ES-I3 (cell line): ENCODE measurements around the gene HOXD4.

Experiments
- H3K36me3 ChIP-seq: 2 replicates; pipeline ENCODE4 v1.6.1; 2013; ENCODE audit warnings: mild to moderate bottlenecking, low read length, control low read depth, moderate library complexity; ENCODE audit not compliant: insufficient read depth
- H3K4me1 ChIP-seq: 2 replicates; pipeline ENCODE4 v1.6.1; 2013; ENCODE audit warnings: mild to moderate bottlenecking, control low read depth, low read length; ENCODE audit not compliant: insufficient read depth
- H3K9ac ChIP-seq: 2 replicates; pipeline ENCODE4 v1.6.1; 2013; ENCODE audit warnings: low read depth, mild to moderate bottlenecking, low read length, moderate library complexity
- H3K9me3 ChIP-seq: 2 replicates; pipeline ENCODE4 v1.6.1; 2013; ENCODE audit warnings: mild to moderate bottlenecking, low read length, moderate library complexity; ENCODE audit not compliant: control insufficient read depth, insufficient read depth

The HOXD4 gene

GRCh38 chr2:176170602-176171305 is 19.4 kb downstream of the HOXD4 start:
- Histone ChIP-seq H3K36me3 (no peaks in the 10 kb centered on the region), H3K9ac (no peak overlapping the region), H3K4me1 (no peaks in the 10 kb centered on the region), H3K9me3 (no peaks in the 10 kb centered on the region)

- H3K9me3 ChIP-seq = no peaks in the 10 kb centered on the region
- peak overlapping the region; percentile 39; the same call in 1 of the 2 replicates for H3K9ac ChIP-seq
- H3K36me3 ChIP-seq = no peaks in the 10 kb centered on the region
- H3K4me1 ChIP-seq = no peaks in the 10 kb centered on the region
These were observed 20.1 kb downstream of the HOXD4 start for GRCh38 chr2:176171351-176172006.

GRCh38 chr2:176172007-176172894 is 20.9 kb downstream of the HOXD4 start:
- Histone ChIP-seq H3K9ac (peak overlapping the region; percentile 39; the same call in 1 of the 2 replicates), H3K36me3 (no peaks in the 10 kb centered on the region), H3K9me3 (no peaks in the 10 kb centered on the region), H3K4me1 (no peaks in the 10 kb centered on the region)

GRCh38 chr2:176172895-176173566 is 21.7 kb downstream of the HOXD4 start:
- no peaks in the 10 kb centered on the region for H3K9me3 ChIP-seq
- H3K36me3 ChIP-seq = no peaks in the 10 kb centered on the region
- no peak overlapping the region for H3K9ac ChIP-seq
- no peaks in the 10 kb centered on the region for H3K4me1 ChIP-seq

- H3K9ac ChIP-seq = no peak overlapping the region
- H3K9me3 ChIP-seq = no peaks in the 10 kb centered on the region
- H3K4me1 ChIP-seq = no peaks in the 10 kb centered on the region
- H3K36me3 ChIP-seq = no peaks in the 10 kb centered on the region
These were observed 22.4 kb downstream of the HOXD4 start for GRCh38 chr2:176173567-176174381.

- Histone ChIP-seq H3K9ac (no peak overlapping the region), H3K9me3 (no peaks in the 10 kb centered on the region), H3K36me3 (no peaks in the 10 kb centered on the region), H3K4me1 (no peaks in the 10 kb centered on the region)
These were observed 23.1 kb downstream of the HOXD4 start for GRCh38 chr2:176174382-176174823.

- Histone ChIP-seq H3K36me3 (no peaks in the 10 kb centered on the region), H3K4me1 (no peaks in the 10 kb centered on the region), H3K9me3 (no peaks in the 10 kb centered on the region), H3K9ac (no peak overlapping the region; the same call in 1 of the 2 replicates)
These were observed 23.7 kb downstream of the HOXD4 start for GRCh38 chr2:176174824-176175708.

- no peaks in the 10 kb centered on the region for H3K9me3 ChIP-seq
- H3K36me3 ChIP-seq = no peaks in the 10 kb centered on the region
- H3K4me1 ChIP-seq = no peaks in the 10 kb centered on the region
- no peak overlapping the region for H3K9ac ChIP-seq
These were observed 24.6 kb downstream of the HOXD4 start for GRCh38 chr2:176175709-176176607.

- no peaks in the 10 kb centered on the region for H3K9me3 ChIP-seq
- H3K36me3 ChIP-seq = no peaks in the 10 kb centered on the region
- H3K4me1 ChIP-seq = no peaks in the 10 kb centered on the region
- peak overlapping the region; percentile 61; the same call in 1 of the 2 replicates for H3K9ac ChIP-seq
These were observed 26.3 kb downstream of the HOXD4 start for GRCh38 chr2:176177580-176178037.

- H3K9me3 ChIP-seq = no peaks in the 10 kb centered on the region
- H3K36me3 ChIP-seq = no peaks in the 10 kb centered on the region
- H3K9ac ChIP-seq = peak overlapping the region; percentile 61; the same call in 1 of the 2 replicates
- no peaks in the 10 kb centered on the region for H3K4me1 ChIP-seq
These were observed 26.8 kb downstream of the HOXD4 start for GRCh38 chr2:176178038-176178756.

- no peaks in the 10 kb centered on the region for H3K4me1 ChIP-seq
- no peak overlapping the region for H3K9ac ChIP-seq
- no peaks in the 10 kb centered on the region for H3K36me3 ChIP-seq
- H3K9me3 ChIP-seq = no peaks in the 10 kb centered on the region
These were observed 27.5 kb downstream of the HOXD4 start for GRCh38 chr2:176178757-176179295.
